Stomach smooth muscle (tissue), 2 donors: ENCODE results near the gene ATP6AP2.

Experiments
- H3K27ac ChIP-seq: one replicate; pipeline ENCODE4 v1.7.0; 2013; ENCODE audit warnings: mild to moderate bottlenecking, low read length, inconsistent platforms
- H3K27me3 ChIP-seq, 2 donors: one replicate each; pipeline ENCODE4 v1.7.0; 2013; ENCODE audit warnings: low read length in 2 of 2; ENCODE audit not compliant: insufficient read depth in 2 of 2, control insufficient read depth in 1 of 2
- H3K36me3 ChIP-seq, 2 donors: one replicate each; pipeline ENCODE4 v1.7.0; 2013; ENCODE audit warnings: low read length in 2 of 2; ENCODE audit not compliant: control insufficient read depth in 2 of 2, insufficient read depth in 2 of 2
- H3K4me1 ChIP-seq: one replicate; pipeline ENCODE4 v1.7.0; 2013; ENCODE audit warnings: low read length; ENCODE audit not compliant: control insufficient read depth, insufficient read depth
- H3K4me3 ChIP-seq, 2 donors: one replicate each; pipeline ENCODE4 v1.7.0; 2013; ENCODE audit warnings: low read length in 2 of 2
- H3K9ac ChIP-seq, 2 donors: one replicate each; pipeline ENCODE4 v1.7.0; 2013; ENCODE audit warnings: low read length in 2 of 2, mild to moderate bottlenecking in 1 of 2
- H3K9me3 ChIP-seq, 2 donors: one replicate each; pipeline ENCODE4 v1.7.0; 2013; ENCODE audit warnings: low read length in 2 of 2; ENCODE audit not compliant: control insufficient read depth in 2 of 2
- donor health status: healthy.
- donor health status: Pancreatic carcinoma.

ATP6AP2 gene

DNA sequence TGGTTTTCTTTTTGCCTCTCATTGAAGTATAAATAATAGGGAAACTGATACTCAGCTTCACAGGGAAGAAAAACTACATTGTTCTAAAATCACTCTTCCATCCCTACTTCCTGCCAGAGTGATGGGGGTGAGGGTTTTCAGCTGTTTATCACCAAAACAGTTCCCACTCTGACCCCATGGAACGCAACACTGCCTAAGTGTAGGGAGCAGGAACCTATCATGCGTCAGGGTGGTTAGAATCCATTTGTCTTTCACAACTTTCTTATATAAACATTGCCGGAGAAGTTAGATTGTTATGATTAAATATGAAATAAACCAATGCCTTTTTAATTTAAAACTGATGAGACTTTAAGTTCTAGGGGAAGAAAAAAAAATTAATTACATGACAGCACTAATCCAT, 26.6 kb downstream of the ATP6AP2 start:
- Histone ChIP-seq H3K4me3 (no peak overlapping the region), H3K9ac (no peak overlapping the region), H3K36me3 (no peaks in the 10 kb centered on the region), H3K9me3 (no peaks in the 10 kb centered on the region), H3K4me1 (no peaks in the 10 kb centered on the region), H3K27ac (no peak overlapping the region), H3K27me3 (peaks cover 0 to 12% of the 10 kb centered on the region in 2 donors)

DNA sequence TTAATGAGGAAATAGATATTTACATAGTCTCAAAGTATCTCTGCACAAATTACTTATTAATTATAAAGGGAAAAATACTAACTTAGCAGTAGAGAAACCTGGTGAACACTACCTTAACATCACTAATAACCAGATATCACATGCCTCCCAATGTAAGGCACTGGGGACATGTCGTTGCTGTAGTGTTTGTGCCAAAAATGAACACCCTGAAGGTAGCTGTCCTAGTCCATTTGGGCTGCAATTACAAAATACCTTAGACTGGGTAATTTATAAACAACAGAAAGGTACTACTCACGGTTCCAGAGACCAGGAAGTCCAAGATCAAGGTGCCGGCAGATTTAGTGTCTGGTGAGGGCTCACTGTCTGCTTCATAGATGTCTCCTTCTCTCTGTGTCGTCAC, 31.7 kb downstream of the ATP6AP2 start:
- H3K36me3 ChIP-seq = no peaks in the 10 kb centered on the region
- H3K9ac ChIP-seq = no peak overlapping the region
- no peaks in the 10 kb centered on the region for H3K9me3 ChIP-seq
- peaks cover 0 to 11% of the 10 kb centered on the region in 2 donors for H3K27me3 ChIP-seq
- H3K4me3 ChIP-seq = no peak overlapping the region
- no peak overlapping the region for H3K27ac ChIP-seq
- no peaks in the 10 kb centered on the region for H3K4me1 ChIP-seq

DNA sequence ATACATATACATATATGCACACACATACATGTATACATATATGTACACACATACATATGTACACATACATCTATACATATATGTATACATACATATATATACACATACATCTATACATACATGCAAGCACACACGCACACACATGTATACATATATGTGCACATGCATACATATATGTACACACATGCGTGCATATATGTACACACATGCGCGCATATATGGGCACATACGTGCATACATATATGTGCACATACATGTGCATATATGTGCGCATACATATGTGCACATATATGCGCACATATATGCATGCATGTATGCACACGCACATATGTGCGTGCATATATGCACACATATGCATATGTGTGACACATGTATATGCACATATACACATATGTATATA, 35.2 kb downstream of the ATP6AP2 start:
- H3K27ac ChIP-seq = no peak overlapping the region
- no peaks in the 10 kb centered on the region for H3K36me3 ChIP-seq
- H3K9ac ChIP-seq = no peak overlapping the region
- H3K4me1 ChIP-seq = no peaks in the 10 kb centered on the region
- peaks cover 0 to 2% of the 10 kb centered on the region in 2 donors for H3K9me3 ChIP-seq
- H3K27me3 ChIP-seq = peaks cover 0 to 5% of the 10 kb centered on the region in 2 donors
- H3K4me3 ChIP-seq = no peak overlapping the region

DNA sequence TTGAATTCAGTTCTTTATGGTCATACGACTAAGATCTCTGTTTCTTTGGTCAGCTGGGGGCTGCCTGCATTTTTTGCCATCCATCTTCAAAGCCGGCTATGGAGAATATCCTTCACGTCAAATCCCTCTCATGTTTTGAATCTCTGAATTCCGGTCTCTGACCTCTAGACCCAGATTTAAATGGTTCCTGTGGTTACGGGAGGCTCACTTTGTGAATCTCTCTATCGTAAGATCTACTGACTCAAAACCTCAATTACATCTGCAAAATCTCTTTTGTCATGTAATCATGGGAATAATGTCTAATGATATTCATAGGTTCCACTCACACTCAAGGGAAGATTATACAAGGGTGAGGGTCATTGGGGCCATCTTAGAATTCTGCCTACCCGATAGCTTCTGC, 36.8 kb downstream of the ATP6AP2 start:
- Histone ChIP-seq H3K9ac (no peak overlapping the region), H3K27me3 (peaks cover 0 to under 1% of the 10 kb centered on the region in 2 donors), H3K36me3 (no peaks in the 10 kb centered on the region), H3K9me3 (peaks cover 0 to 2% of the 10 kb centered on the region in 2 donors), H3K27ac (no peak overlapping the region), H3K4me1 (no peaks in the 10 kb centered on the region), H3K4me3 (no peak overlapping the region)

DNA sequence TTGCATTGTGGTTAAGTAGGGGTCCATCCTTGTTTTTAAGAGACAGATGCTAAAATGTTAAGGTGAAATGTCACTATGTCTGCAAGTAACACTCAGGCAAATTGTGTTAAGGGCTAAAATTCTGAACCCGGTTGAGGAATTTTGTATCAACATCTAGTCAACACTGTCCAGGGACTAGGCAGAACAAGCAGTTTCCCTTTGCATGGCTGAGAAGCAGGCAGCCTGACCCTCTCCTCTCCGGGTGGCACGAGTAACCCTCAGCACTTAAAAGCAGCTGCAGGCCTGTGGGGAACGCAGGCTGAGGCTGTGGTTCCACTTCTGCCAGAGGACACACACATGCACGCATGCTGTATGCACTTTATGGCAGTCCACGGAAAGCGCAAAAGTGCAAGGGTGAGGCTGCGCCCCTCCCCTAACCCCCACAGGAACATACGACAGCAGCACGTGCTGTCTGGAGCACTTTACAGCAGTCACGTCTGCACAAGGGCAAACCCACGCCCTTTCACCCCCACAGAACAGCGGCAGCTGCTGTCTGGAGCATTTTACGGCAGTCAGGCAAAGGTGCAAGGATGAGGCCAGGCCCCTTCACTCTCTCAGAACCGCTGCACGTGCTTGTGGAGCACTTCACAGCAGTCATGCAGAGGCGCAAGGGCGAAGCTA, 41.8 kb downstream of the ATP6AP2 start:
- Histone ChIP-seq H3K4me1 (no peaks in the 10 kb centered on the region), H3K36me3 (peaks cover 3 to 4% of the 10 kb centered on the region in 2 donors), H3K27me3 (peaks cover 0 to 16% of the 10 kb centered on the region in 2 donors), H3K9ac (no peak overlapping the region), H3K4me3 (no peak overlapping the region), H3K9me3 (peaks cover 0 to 2% of the 10 kb centered on the region in 2 donors), H3K27ac (no peak overlapping the region)

DNA sequence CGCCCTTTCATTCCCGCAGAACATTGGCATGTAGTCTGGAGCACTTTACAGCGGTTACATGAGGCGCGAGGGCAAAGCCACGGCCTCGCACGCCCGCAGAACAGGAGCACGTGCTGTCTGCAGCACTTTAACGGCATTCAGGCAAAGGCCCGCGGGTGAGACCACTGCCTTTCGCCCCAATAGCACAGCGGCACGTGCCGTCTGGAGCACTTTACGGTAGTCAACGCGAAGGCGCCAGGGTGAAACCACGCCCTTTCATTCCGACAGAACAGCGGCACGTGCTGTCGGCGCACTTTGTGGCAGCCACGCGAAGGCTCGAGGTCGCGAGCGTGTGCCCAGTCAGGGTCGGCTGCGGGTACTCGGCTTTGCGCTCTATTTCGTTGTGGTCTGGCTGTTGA, 42.4 kb downstream of the ATP6AP2 start, which contains the start of gene MPC1L:
TSS of gene MPC1L (plus strand) at position 290 of the 398 bp plus-strand sequence. CDS start 138 bp downstream, outside the sequence.
- Histone ChIP-seq H3K4me1 (no peaks in the 10 kb centered on the region), H3K9me3 (no peaks in the 10 kb centered on the region), H3K9ac (no peak within 1 kb of the TSS), H3K27me3 (peaks cover 0 to 16% of the 10 kb centered on the region in 2 donors), H3K27ac (no peak within 1 kb of the TSS), H3K4me3 (no peak within 1 kb of the TSS), H3K36me3 (peaks cover 4 to 5% of the 10 kb centered on the region in 2 donors)

DNA sequence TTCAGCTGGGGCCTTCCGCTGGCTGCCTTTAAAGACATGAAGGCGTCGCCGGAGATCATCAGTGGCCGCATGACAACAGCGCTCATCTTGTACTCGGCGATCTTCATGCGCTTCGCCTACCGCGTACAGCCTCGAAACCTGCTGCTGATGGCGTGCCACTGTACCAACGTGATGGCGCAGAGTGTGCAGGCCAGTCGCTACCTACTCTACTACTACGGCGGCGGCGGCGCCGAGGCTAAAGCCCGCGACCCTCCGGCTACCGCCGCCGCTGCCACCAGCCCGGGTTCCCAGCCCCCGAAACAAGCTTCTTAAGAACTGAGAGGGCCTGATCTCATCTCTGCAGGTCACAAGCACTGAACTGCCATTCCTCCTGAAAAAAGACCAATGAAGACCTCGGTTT, 42.9 kb downstream of the ATP6AP2 start:
- H3K4me1 ChIP-seq = no peaks in the 10 kb centered on the region
- H3K27ac ChIP-seq = no peak overlapping the region
- H3K36me3 ChIP-seq = peaks cover 4 to 11% of the 10 kb centered on the region in 2 donors
- no peak overlapping the region for H3K9ac ChIP-seq
- H3K9me3 ChIP-seq = no peaks in the 10 kb centered on the region
- peaks cover 0 to 16% of the 10 kb centered on the region in 2 donors for H3K27me3 ChIP-seq
- no peak overlapping the region for H3K4me3 ChIP-seq

DNA sequence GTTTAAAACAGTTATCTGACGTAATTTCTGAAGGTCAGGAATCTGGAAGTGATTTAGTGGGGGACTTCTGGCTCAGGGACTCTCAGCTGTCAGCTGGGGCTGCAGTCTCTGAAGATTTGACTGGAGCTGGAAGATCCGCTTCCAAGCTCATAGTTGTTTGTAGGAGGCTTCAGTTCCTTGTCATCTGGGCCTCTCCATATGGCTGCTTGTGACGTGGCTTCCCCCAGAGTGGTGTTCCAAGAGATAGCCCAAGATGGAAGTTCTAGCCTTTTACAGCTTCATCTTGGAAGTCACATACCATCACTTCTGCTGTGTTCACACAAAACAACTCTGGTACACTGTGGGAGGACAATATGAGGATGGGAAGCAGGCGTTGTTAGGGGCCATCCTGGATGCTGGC, 44.5 kb downstream of the ATP6AP2 start:
- no peak overlapping the region for H3K9ac ChIP-seq
- no peaks in the 10 kb centered on the region for H3K4me1 ChIP-seq
- peaks cover 4 to 11% of the 10 kb centered on the region in 2 donors for H3K36me3 ChIP-seq
- H3K9me3 ChIP-seq = no peaks in the 10 kb centered on the region
- H3K4me3 ChIP-seq = no peak overlapping the region
- H3K27me3 ChIP-seq = peaks cover 0 to 16% of the 10 kb centered on the region in 2 donors
- H3K27ac ChIP-seq = no peak overlapping the region

DNA sequence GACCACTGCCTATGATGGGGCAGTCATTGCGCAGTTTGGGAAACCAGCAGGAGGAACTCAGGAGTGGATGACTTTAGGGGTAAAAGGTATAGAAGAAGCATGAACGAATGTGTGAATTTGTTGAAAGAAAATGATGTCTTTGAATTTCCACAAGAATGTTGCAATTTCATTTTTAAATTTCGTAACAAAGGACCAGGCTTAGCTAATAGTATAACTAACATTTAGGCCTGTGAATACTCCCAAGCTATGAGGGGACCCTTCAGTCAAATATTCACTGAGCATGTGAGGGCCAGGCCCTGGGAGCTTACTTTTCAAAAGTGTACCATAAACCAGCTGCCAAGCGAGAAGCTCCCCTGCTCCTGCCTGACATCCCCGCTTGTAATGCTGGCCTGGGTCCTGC, 47.7 kb downstream of the ATP6AP2 start:
- Histone ChIP-seq H3K36me3 (peaks cover 22% of the 10 kb centered on the region in 2 donors), H3K9ac (no peak overlapping the region), H3K27ac (no peak overlapping the region), H3K9me3 (no peaks in the 10 kb centered on the region), H3K4me1 (no peaks in the 10 kb centered on the region), H3K27me3 (peaks cover 0 to 19% of the 10 kb centered on the region in 2 donors), H3K4me3 (no peak overlapping the region)

DNA sequence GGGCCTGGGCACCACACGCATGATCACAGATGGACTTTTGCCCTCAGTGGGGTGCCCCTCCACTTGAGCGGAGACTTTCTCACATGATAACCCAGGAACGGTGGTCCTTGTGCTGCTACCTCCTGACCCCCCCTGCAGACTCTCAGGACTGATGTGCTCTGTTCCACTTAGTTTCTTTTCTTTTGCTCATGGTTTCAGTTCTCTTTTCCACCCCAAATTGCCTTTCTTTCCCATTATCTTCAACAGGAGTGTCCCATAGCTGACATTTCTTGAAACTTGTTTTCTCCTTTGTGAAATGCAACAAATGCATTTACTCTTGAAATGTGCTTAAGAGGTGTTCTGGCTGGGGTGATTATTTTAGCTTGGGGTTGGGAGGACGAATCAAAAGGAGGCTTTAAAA, 51.4 kb downstream of the ATP6AP2 start:
- no peaks in the 10 kb centered on the region for H3K4me1 ChIP-seq
- no peak overlapping the region for H3K27ac ChIP-seq
- no peaks in the 10 kb centered on the region for H3K9me3 ChIP-seq
- no peak overlapping the region for H3K9ac ChIP-seq
- H3K36me3 ChIP-seq = peaks cover 30 to 41% of the 10 kb centered on the region in 2 donors
- H3K27me3 ChIP-seq = peaks cover 0 to 17% of the 10 kb centered on the region in 2 donors
- no peak overlapping the region for H3K4me3 ChIP-seq

DNA sequence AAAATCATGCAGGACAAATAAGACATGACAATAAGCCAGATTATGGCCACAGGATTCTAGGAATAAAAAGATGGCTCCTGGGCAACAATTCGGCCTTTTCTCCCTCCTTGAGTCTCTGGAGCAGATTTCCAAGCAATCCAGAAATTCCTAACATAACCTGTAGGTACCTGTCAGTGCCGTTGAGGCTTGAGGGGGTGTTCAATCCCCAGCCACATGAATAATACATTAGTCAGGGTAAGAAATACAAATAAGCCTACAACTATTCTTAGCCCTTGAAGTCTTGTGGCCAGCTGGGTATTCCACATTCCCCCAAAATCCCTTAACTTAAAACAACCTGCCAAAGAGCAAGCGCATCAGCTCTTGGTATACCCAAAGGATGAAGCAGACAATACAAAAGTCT, 56.9 kb downstream of the ATP6AP2 start:
- no peaks in the 10 kb centered on the region for H3K9me3 ChIP-seq
- peaks cover 23 to 29% of the 10 kb centered on the region in 2 donors for H3K36me3 ChIP-seq
- peaks cover 9% of the 10 kb centered on the region for H3K4me1 ChIP-seq
- H3K9ac ChIP-seq = no peak overlapping the region
- H3K4me3 ChIP-seq = no peak overlapping the region
- H3K27ac ChIP-seq = no peak overlapping the region
- peaks cover 0 to 26% of the 10 kb centered on the region in 2 donors for H3K27me3 ChIP-seq
